GM12878 (cell line): ENCODE measurements around the gene A1BG. TPM values are rescaled to one million over a fixed set of nuclear protein-coding genes. Genes with fewer than 3 reads are reported as not detected.

Experiments used
- BMI1 ChIP-seq: fragments of 450-650 bp; IDR thresholded peaks from 2 replicates; pipeline ENCODE4 v1.6.1; 2016; ENCODE audit warnings: mild to moderate bottlenecking, moderate library complexity, borderline replicate concordance
- BRCA1 ChIP-seq: IDR thresholded peaks from 2 replicates; pipeline ENCODE4 v1.6.1; 2011; ENCODE audit warnings: low read depth, low read length, improper control_type of control experiment
- CBX5 ChIP-seq: sonication (generic); IDR thresholded peaks from 2 replicates; pipeline ENCODE4 v1.6.1; 2016; ENCODE audit warnings: low read depth, moderate library complexity, mild to moderate bottlenecking, inconsistent platforms
- E2F8 ChIP-seq: fragments of 450-650 bp; IDR thresholded peaks from 2 replicates; pipeline ENCODE4 v1.6.1; 2018; ENCODE audit warnings: mild to moderate bottlenecking, low read depth, moderate library complexity; ENCODE audit not compliant: partially characterized antibody
- EGR1 ChIP-seq, 2 experiments: IDR thresholded peaks; 1 replicate in 1 of 2; 2 replicates in 1 of 2; pipeline ENCODE4 v1.6.1; 2011 to 2012; ENCODE audit warnings: low read depth in 2 of 2, low read length in 2 of 2, borderline replicate concordance in 1 of 2, mild to moderate bottlenecking in 1 of 2, moderate library complexity in 1 of 2
- GABPA ChIP-seq: IDR thresholded peaks from 2 replicates; pipeline ENCODE4 v1.6.1; 2014; ENCODE audit warnings: antibody characterized with exemption, low read depth, mild to moderate bottlenecking, inconsistent platforms
- GATAD2B ChIP-seq: fragments of 450-650 bp; conservative IDR thresholded peaks from 2 replicates; pipeline ENCODE4 v1.6.1; 2017; ENCODE audit warnings: low read depth, mild to moderate bottlenecking, moderate library complexity
- HDAC2 ChIP-seq: fragments of 200-600 bp; sonication (generic); IDR thresholded peaks from 2 replicates; pipeline ENCODE4 v1.6.1; 2017
- HDAC6 ChIP-seq: fragments of 200-600 bp; sonication (generic); IDR thresholded peaks from one replicate; pipeline ENCODE4 v1.8.0; 2017; ENCODE audit warnings: antibody characterized with exemption; ENCODE audit not compliant: unreplicated experiment
- MEF2B ChIP-seq: fragments of 450-650 bp; IDR thresholded peaks from 2 replicates; pipeline ENCODE4 v1.6.1; 2018; ENCODE audit warnings: mild to moderate bottlenecking, moderate library complexity; ENCODE audit not compliant: partially characterized antibody, poor library complexity, severe bottlenecking
- MTA3 ChIP-seq: IDR thresholded peaks from 2 replicates; pipeline ENCODE4 v1.6.1; 2012; ENCODE audit warnings: low read length, inconsistent platforms, borderline replicate concordance
- NFIC ChIP-seq: IDR thresholded peaks from 2 replicates; pipeline ENCODE4 v1.6.1; 2012; ENCODE audit warnings: low read depth, mild to moderate bottlenecking, inconsistent platforms, low read length, moderate library complexity
- NFYA ChIP-seq: IDR thresholded peaks from 2 replicates; pipeline ENCODE4 v1.6.1; 2011; ENCODE audit warnings: low read depth, mild to moderate bottlenecking, low read length, improper control_type of control experiment, borderline replicate concordance
- RUNX3 ChIP-seq: IDR thresholded peaks from 2 replicates; pipeline ENCODE4 v1.6.1; 2012; ENCODE audit warnings: low read length, inconsistent platforms
- SMAD1 ChIP-seq: fragments of 450-650 bp; IDR thresholded peaks from 2 replicates; pipeline ENCODE4 v1.6.1; 2018; ENCODE audit warnings: mild to moderate bottlenecking, low read depth; ENCODE audit not compliant: partially characterized antibody
- SMC3 ChIP-seq: IDR thresholded peaks from 2 replicates; pipeline ENCODE4 v1.6.1; 2011; ENCODE audit warnings: low read length, improper control_type of control experiment, borderline replicate concordance
- SP1 ChIP-seq: IDR thresholded peaks from one replicate; pipeline ENCODE4 v1.6.1; 2011; ENCODE audit warnings: low read depth, low read length
- SREBF2 ChIP-seq: IDR thresholded peaks from 2 replicates; pipeline ENCODE4 v1.6.1; 2012; ENCODE audit warnings: mild to moderate bottlenecking, low read length
- SRF ChIP-seq, 2 experiments: IDR thresholded peaks; 2 replicates each; pipeline ENCODE4 v1.6.1; 2011; ENCODE audit warnings: low read depth in 2 of 2, low read length in 2 of 2, mild to moderate bottlenecking in 1 of 2, moderate library complexity in 1 of 2
- SUPT20H ChIP-seq: IDR thresholded peaks from 2 replicates; pipeline ENCODE4 v1.6.1; 2011; ENCODE audit warnings: low read depth, mild to moderate bottlenecking, low read length, moderate library complexity, borderline replicate concordance; ENCODE audit not compliant: control insufficient read depth
- SUZ12 ChIP-seq: fragments of 200-600 bp; sonication (generic); IDR thresholded peaks from one replicate; pipeline ENCODE4 v1.6.1; 2018; ENCODE audit warnings: antibody characterized with exemption, mild to moderate bottlenecking; ENCODE audit not compliant: unreplicated experiment
- USF1 ChIP-seq: IDR thresholded peaks from 2 replicates; pipeline ENCODE4 v1.6.1; 2011; ENCODE audit warnings: borderline replicate concordance, low read depth, mild to moderate bottlenecking, moderate library complexity, mixed read lengths, low read length; ENCODE audit not compliant: insufficient read depth; ENCODE audit errors: extremely low read length
- YBX1 ChIP-seq: fragments of 450-650 bp; IDR thresholded peaks from 2 replicates; pipeline ENCODE4 v1.6.1; 2016; ENCODE audit warnings: antibody characterized with exemption
- YY1 ChIP-seq: IDR thresholded peaks from 2 replicates; pipeline ENCODE4 v1.6.1; 2011; ENCODE audit warnings: low read depth, mild to moderate bottlenecking, low read length
- ZNF24 ChIP-seq: fragments of 450-650 bp; IDR thresholded peaks from 2 replicates; pipeline ENCODE4 v1.6.1; 2017; ENCODE audit warnings: antibody characterized with exemption, mild to moderate bottlenecking
- ZNF622 ChIP-seq: fragments of 450-650 bp; IDR thresholded peaks from 2 replicates; pipeline ENCODE4 v1.6.1; 2017; ENCODE audit warnings: mild to moderate bottlenecking, inconsistent platforms
- polyA plus RNA-seq, 11 experiments: library from polyadenylated mRNA; depleted of rRNA in 4 of 11; unstranded in 6 of 11; stranded (reverse) in 5 of 11; fragments of >200 nt; fragmentation: Nextera tagmentation in 4 of 11; fragmentation: Illumina TruSeq in 1 of 11; extraction: Ambion mirVana in 4 of 11; extraction: Trizol in 1 of 11; gene quantifications; 1 replicate in 1 of 11; 2 replicates in 10 of 11; pipeline versions ENCODE4 v1.2.1 to v1.2.3, GENCODE V29; 2011 to 2016; ENCODE audit warnings: inconsistent platforms in 2 of 11, missing spikeins in 2 of 11, low read depth in 1 of 11
- total RNA-seq, 4 experiments: library from RNA; depleted of rRNA in 3 of 4; stranded (reverse); fragments of >200 nt in 3 of 4; fragmentation: Illumina TruSeq in 1 of 4; extraction: Trizol in 1 of 4; gene quantifications; 2 replicates each; pipeline versions ENCODE4 v1.2.1 to v1.2.3, GENCODE V29; 2013 to 2021
- TF ChIP-seq, protein P1 (sequence below): fragments of 150-350 bp; IDR thresholded peaks from 2 replicates; pipeline ENCODE4 v1.6.1; 2014; ENCODE audit warnings: mild to moderate bottlenecking, low read depth, low read length

A1BG gene
- total and polyA plus RNA-seq, 10 of the 15 experiments (the other 5 are each of a cell fraction or from before 2014, with no cell fraction given), result 0.34 to 29.6 (median 11.8) TPM

GRCh38 chr19:58305065-58305931 is 48.0 kb downstream of the A1BG start, which contains the start of gene ERVK3-1 (continued):
- TF ChIP-seq, protein P1, sequence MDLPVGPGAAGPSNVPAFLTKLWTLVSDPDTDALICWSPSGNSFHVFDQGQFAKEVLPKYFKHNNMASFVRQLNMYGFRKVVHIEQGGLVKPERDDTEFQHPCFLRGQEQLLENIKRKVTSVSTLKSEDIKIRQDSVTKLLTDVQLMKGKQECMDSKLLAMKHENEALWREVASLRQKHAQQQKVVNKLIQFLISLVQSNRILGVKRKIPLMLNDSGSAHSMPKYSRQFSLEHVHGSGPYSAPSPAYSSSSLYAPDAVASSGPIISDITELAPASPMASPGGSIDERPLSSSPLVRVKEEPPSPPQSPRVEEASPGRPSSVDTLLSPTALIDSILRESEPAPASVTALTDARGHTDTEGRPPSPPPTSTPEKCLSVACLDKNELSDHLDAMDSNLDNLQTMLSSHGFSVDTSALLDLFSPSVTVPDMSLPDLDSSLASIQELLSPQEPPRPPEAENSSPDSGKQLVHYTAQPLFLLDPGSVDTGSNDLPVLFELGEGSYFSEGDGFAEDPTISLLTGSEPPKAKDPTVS, result no peak
- TF ChIP-seq EGR1 (IDR thresholded peaks at IDR 0.05; ENCODE audit: borderline replicate concordance in 1 of 2, low read depth in 2 of 2, low read length in 2 of 2) (peak in 1 of 2 experiments; percentile 75; a peak in 2 of 3 replicates), SMAD1 (peak; percentile 80), NFIC (no peak; the same call in 1 of the 2 replicates), ZNF24 (no peak), MTA3 (no peak), BRCA1 (no peak), RUNX3 (peak; percentile 60), SREBF2 (no peak), YBX1 (no peak), SMC3 (no peak), BMI1 (no peak), SUPT20H (no peak), GATAD2B (peak; percentile 63; the same call in 1 of the 2 replicates), HDAC6 (no peak), E2F8 (peak; percentile 54), NFYA (no peak), SUZ12 (no peak), HDAC2 (no peak), ZNF622 (no peak), SP1 (peak; percentile 38), GABPA (peak; percentile 94), SRF (IDR thresholded peaks at IDR 0.05; ENCODE audit: low read depth in 2 of 2, low read length in 2 of 2) (0 out of 4 replicates have a peak, but pooled peaks of 1 of the 2 experiments have one; percentile 58), USF1 (no peak), CBX5 (0 out of 2 replicates have a peak, but pooled peaks have one; percentile 12), YY1 (peak; percentile 94), MEF2B (no peak)
